Measurements from ENCODE around the gene CAT.
"Not testable (repeated sequence)": the region's sequence is repeated elsewhere in the genome, so short reads cannot be mapped to it uniquely, and the experiment has no call there.

The CAT gene

GRCh38 chr11:34438529-34439507 lies at the start of gene CAT:
Gene CAT, plus strand, starts transcription at chr11:34438934. Its CDS starts 80 bp downstream, at chr11:34439014.
- DNase-seq, result peak; percentile 93 to 95

DNA sequence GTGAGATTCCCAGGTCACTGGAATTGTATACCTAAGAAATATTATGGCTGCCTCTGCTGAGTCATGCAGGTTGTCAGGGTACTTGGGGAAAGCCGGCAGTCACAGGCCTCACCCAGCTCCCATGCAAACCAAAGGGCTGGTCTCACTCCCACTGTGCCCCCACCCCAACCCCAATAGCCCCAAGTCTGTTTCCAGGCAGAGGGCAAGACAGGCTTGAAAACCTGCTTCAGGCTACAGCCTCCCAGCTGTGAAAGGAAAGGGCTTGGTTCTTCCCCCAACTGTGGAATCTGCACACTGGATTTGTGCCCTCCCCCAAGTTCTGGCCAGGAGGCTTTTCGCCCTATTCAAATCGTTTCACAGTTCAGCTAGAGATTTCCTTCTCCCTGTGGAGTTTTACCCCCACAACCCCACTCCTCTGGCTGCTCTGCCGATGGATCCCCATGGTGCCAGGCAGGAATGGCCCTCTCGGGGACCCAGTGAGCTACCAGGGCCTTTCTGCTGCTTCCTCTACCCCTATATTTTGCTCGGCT lies 43.9 kb upstream of the CAT start:
- no peak for DNase-seq

DNA sequence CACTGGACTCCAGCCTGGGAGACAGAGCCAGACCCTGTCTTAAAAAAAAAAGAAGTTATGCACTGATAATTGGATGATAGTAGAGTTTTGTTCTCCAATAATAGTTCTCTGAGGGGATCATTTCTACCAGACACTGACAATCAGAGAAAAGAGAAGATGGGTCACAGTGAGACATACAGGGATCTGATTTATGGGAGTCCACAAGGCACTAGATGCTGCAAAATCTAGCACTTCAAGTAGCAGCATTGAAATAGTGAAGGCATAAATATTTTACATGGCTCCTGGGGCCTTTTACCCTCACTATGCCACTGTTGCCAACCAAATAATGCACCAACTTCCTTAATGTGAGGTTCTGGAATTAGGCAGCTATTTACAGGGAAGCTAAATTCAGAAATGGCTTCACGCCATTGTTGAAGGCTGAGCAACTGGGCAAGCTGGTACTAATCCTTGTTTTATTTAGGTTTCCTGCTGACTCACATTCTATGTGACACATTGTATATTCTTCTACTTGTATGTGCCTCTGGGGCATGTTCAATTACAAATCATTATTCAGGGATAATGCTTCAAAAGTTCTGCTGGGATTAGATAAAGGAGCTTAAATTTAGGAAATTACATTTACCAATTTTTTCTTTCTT lies 42.7 kb upstream of the CAT start:
- no peak for DNase-seq

DNA sequence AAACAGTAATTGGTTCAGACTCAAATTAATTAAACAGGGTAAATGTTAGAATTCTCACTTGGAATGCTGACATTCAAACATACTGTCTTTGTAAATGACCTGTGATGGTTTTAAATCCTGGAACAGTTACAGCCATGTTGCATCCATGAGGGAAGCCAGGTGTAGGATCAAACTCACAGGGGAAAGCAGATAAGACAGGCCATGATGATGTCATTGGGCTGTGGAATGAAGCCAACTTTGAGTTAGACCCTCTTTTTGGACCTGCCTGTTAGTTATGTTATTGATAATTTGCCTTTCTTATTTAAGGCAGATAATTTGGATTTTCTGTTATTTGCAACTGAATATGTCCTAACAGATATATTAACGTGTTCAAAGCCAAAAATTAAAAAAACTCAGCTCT lies 41.6 kb upstream of the CAT start:
- no peak for DNase-seq

- no peak for DNase-seq
These were observed 40.9 kb upstream of the CAT start for GRCh38 chr11:34397811-34398210.

DNA sequence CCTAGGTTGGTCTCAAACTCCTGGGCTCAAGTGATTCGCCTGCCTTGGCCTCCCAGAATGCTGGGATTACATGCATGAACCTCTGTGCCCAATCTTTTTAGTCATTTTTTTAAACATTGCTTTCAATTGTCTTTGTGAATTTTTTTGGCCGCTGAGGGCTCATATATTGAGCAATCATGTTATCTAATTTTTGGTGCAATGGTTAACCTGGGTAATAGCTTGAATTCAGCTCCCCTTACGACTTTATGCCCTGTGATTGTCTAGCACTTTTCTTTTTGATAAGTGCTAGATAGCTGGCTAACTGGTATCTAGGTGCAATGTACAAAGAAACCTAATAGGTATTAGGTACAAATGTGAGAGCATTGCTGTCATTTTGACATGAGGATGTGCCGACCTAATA lies 35.3 kb upstream of the CAT start:
- no peak for DNase-seq

GRCh38 chr11:34404280-34404679 lies 34.5 kb upstream of the CAT start:
- DNase-seq, result no peak

GRCh38 chr11:34405079-34405858 lies 33.5 kb upstream of the CAT start:
- no peak for DNase-seq

DNA sequence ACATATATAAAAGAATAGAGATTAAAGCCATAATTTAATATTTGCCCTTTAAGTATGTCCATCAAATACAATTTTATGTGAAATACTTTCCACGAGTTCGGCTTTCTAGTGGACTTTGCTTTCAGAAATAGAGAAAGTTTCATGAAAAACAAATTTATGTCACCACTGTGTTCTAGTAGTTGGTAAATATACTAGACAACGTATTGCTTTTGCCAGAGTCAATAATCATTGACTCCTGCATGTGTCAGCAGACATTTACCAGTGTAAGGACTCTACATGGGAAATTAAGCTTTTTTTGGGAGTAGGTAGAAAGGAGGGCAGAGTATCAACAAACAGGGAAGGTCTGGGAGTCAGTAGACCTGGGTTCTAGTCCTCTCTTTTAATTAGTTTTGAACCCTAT lies 32.3 kb upstream of the CAT start:
- DNase-seq, result no peak

DNA sequence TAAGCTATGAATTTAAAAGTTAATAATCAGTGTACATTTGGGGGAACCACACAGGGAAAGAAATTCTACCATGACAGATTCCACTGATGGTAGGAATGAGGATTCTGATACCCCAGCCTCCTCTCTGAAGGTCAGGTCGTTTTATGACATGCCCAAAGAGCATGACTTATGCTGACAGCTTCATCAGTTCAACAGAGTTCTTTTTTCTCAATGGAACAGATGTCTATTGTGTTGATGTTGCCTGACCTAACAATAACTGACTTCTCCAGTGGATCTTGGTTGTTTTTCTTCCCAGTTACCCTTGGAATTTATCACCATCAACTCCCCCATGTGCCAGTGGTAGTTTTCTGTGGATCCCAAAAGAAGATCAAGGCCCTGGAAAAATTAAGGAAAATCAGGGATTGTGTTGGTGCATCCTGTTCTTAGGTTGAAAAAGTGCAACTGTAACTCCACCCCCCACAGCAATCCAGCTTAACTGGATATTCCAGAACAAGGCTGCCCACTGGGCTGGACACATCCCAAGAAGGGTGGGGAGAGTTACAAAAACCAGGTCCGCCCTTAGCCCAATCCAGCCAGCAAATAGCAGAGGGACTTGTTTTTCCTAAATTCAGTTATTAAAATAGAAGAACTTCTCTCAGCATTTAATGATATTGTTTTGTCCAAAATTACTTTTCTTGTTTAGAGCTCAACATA lies 31.5 kb upstream of the CAT start:
- no peak for DNase-seq

- DNase-seq, result no peak
These were observed 30.1 kb upstream of the CAT start for GRCh38 chr11:34408580-34409172.

- no peak for DNase-seq
These were observed 27.6 kb upstream of the CAT start for GRCh38 chr11:34411111-34411510.

DNA sequence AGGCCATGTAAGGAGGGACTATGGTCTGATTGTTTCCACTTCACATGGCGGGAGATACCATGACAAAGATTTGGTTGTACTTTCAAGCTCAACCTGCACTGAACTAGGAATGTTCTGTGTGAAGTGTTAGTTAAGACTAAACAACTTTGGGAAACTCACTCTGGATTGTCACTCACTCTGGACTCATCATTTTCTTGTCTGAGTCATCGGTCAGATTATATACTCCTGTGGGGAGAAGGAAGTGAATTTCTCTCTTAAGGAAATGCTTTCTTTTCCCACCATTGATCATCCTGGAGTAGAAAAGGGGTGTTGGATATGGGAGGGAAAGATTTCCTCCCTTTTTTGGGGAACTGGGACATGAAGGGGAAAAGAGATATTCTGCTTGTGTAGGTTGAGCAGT lies 26.9 kb upstream of the CAT start:
- DNase-seq, result no peak

- DNase-seq, result no peak
These were observed 25.5 kb upstream of the CAT start for GRCh38 chr11:34413263-34413662.

GRCh38 chr11:34415538-34415937 lies 23.2 kb upstream of the CAT start:
- no peak for DNase-seq

- DNase-seq, result no peak
These were observed 22.6 kb upstream of the CAT start for GRCh38 chr11:34416088-34416487.

- no peak for DNase-seq
These were observed 22.0 kb upstream of the CAT start for GRCh38 chr11:34416766-34417165.

- DNase-seq, result no peak
These were observed 21.5 kb upstream of the CAT start for GRCh38 chr11:34417202-34417601.

DNA sequence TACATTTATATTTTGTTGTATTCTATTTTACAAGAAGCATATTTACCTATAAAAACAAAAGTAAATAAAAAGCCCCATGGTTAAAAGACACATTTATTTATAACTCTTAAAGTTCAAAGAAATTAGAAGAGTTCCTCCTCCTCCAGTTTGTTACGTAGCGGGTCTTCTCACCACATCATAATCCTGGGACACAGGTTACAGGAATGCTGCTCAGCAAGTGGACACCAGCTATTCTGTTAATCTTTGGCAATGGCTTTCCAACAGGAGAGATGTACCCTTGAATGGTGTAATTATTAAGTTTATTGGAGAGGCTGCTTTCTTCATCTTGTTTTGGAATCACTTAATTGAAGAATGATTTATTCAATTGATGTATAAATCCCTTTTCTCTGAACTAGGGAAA lies 19.6 kb upstream of the CAT start:
- no peak for DNase-seq

GRCh38 chr11:34423300-34423699 lies 15.4 kb upstream of the CAT start:
- no peak for DNase-seq

GRCh38 chr11:34424826-34425225 lies 13.9 kb upstream of the CAT start:
- not testable (repeated sequence) for DNase-seq

- no peak for DNase-seq
These were observed 13.4 kb upstream of the CAT start for GRCh38 chr11:34425360-34425759.

All from stimulated activated CD4-positive, alpha-beta T cell treated with anti-CD3 and anti-CD28 coated beads, Interleukin-2, amount 100 ng/mL, for 48 hours (primary cell).